Measurements from ENCODE around the gene SH2B3.
"Not testable (repeated sequence)": the region's sequence is repeated elsewhere in the genome, so short reads cannot be mapped to it uniquely, and the experiment has no call there.

Gene SH2B3

DNA sequence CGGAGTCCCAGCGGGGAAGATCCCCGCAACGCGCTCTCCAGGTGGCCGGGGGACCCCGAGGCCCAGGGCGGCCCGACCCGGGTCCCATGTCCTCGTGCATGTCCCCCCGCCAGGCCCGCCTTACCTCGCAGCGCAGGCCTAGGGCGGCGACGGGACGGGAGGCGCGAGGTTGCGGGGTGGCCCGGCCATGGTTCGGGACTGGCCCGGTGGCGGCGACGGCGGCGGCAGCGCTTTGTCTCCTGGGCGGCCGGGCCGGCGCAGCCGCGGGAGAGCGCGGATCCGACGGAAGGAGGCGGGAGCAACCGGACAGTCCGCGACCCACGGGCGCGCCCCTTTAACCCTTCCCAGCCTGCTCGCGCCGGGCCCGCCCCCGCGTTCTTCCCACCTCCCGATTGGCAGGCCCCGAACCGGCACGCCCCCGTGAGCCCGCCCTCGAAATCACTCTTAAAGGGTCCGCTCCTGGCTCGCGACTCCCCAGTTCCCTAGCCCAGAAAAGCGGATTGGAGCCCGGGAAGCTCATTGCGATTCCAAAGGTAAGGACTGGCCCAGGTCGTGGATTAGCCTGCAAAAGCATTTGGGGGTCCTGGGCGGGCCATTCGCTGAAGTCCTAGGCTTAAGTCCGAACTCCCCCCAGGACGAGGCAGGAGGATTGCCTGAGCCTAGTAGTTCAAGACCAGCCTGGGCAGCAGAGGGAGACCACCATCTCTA, 36.8 kb upstream of the SH2B3 start, which contains the start of gene PHETA1:
Gene PHETA1, minus strand, starts transcription at position 308 of the 708 bp plus-strand sequence. CDS start 5,668 bp downstream, outside the sequence.
- no peak for TF ChIP-seq CTCF (IDR thresholded peaks at IDR 0.05; ENCODE audit: borderline replicate concordance, insufficient read depth, low read depth, low read length)
- H3K4me3 ChIP-seq (ENCODE audit: low read depth, low read length) = peak within 1 kb of the TSS; percentile 75

DNA sequence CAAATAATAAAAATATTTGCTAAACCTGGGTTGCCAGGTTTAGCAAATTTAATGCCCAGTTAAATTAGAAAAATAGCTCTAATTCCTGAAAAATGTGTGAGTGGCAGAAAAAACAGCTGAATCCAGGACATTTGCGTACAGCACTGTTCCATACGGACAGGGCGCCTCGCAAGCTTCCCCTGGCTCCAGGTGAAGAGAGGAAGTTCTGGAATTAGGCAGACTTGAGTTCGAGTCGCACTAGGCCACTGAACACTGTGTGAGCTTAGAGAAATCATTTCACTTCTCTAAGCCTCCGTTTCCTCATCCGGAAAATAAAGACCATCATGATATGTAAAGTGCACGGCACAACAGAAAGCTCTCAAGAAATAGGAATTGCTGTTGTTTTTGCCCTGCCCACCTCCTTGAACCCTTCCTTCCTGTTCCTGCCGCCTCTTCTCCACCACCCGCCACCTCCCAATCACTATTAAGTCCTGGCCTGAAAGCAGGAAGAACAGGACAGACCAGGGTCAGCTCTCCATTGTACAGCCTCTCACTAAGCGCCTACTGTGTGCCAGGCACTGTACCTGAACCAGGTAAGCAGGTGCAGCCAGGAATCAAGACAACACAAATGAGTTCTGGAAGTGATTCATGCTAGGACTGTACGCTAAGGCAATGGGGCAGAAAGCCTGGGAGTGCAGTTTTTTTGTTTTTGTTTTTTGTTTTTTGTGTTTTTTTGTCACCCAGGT, 36.1 kb upstream of the SH2B3 start:
- TF ChIP-seq CTCF (IDR thresholded peaks at IDR 0.05; ENCODE audit: borderline replicate concordance, insufficient read depth, low read depth, low read length) = no peak
- H3K4me3 ChIP-seq (ENCODE audit: low read depth, low read length) = peak overlapping the region; percentile 75

DNA sequence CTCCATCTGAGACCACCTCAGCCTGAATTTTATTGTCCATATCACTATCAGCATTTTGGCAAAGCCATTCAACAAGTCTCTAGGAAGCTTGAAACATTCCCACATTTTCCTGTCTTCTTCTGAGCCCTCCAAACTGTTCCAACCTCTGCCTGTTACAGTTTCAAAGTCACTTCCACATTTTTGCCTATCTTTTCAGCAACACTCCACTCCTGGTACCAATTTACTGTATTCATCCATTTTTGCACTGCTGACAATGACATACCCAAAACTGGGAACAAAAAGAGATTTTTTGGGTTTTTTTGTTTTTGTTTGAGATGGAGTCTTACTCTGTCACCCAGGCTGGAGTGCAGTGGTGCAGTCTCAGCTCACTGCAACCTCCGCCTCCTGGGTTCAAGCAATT, 32.5 kb upstream of the SH2B3 start:
- not testable (repeated sequence) for H3K4me3 ChIP-seq (ENCODE audit: low read depth, low read length)

- no peak overlapping the region for H3K4me3 ChIP-seq (ENCODE audit: low read depth, low read length)
- TF ChIP-seq CTCF (IDR thresholded peaks at IDR 0.05; ENCODE audit: borderline replicate concordance, insufficient read depth, low read depth, low read length) = no peak
Observed at GRCh38 chr12:111377440-111377839, 28.3 kb upstream of the SH2B3 start.

GRCh38 chr12:111379942-111380554, 25.7 kb upstream of the SH2B3 start:
- TF ChIP-seq CTCF (IDR thresholded peaks at IDR 0.05; ENCODE audit: borderline replicate concordance, insufficient read depth, low read depth, low read length) = no peak

DNA sequence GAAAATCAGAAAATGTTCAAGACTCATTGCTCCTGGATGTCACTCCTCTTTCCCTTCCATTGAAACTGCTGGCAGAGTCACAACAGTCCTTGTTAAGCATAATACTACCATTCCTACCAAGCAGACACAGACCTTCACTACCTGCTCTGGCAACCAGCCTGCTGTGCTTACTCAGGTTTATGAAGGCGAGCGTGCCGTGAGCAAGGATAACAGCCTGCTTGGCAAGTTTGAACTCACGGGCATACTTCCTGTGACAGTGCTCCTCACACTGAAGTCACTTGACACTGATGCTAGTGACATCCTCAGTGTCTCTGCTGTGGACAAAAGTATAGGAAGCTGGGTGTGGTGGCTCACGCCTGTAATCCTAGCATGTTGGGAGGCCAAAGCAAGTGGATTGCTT, 21.1 kb upstream of the SH2B3 start:
- no peak overlapping the region for H3K4me3 ChIP-seq (ENCODE audit: low read depth, low read length)
- TF ChIP-seq CTCF (IDR thresholded peaks at IDR 0.05; ENCODE audit: borderline replicate concordance, insufficient read depth, low read depth, low read length) = no peak

More at GRCh38 chr12:111379942-111380554, 25.7 kb upstream of the SH2B3 start:
- no peak overlapping the region for H3K4me3 ChIP-seq (ENCODE audit: low read depth, low read length)

DNA sequence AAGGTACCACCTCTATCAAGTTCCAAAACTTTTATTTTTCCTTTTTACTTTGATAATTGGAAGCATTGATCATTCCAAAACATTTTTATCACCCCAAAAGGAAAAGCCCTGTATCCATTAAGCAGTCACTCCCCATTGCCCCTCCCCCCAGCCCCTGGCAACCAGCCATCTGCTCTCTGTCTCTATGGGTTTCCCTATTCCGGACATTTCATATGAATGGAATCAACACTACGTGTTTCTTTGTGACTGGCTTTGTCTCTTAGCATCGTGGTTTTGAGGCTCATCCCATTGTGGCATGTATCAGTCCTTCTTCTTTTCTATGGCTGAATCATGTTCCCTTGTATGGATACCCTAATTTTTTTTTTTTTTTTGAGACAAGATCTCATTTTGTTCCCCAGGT, 18.8 kb upstream of the SH2B3 start:
- no peak overlapping the region for H3K4me3 ChIP-seq (ENCODE audit: low read depth, low read length)
- no peak for TF ChIP-seq CTCF (IDR thresholded peaks at IDR 0.05; ENCODE audit: borderline replicate concordance, insufficient read depth, low read depth, low read length)
